Inflammatory macrophage treated with lipopolysaccharide for 1 hour (primary cell): Measurements from ENCODE around the gene HELQ.
A peak's percentile ranks its signal among the peaks of the same experiment; 100 is the strongest.
"Not testable (repeated sequence)": the region's sequence is repeated elsewhere in the genome, so short reads cannot be mapped to it uniquely, and the experiment has no call there.

Source experiments
- DNase-seq, 2 donors: peaks; one replicate each; pipeline ENCODE4 v3.0.0-alpha.2; 2020 to 2022

The HELQ gene

GRCh38 chr4:83455281-83456183, at the start of gene HELQ, which contains the start of gene MRPS18C:
Gene HELQ (minus strand): TSS chr4:83455823. CDS start chr4:83455693, 130 bp downstream.
Gene MRPS18C (plus strand): TSS chr4:83456058. CDS start chr4:83456078, 20 bp downstream.
- peak; percentile 97 to 98 for DNase-seq

DNA sequence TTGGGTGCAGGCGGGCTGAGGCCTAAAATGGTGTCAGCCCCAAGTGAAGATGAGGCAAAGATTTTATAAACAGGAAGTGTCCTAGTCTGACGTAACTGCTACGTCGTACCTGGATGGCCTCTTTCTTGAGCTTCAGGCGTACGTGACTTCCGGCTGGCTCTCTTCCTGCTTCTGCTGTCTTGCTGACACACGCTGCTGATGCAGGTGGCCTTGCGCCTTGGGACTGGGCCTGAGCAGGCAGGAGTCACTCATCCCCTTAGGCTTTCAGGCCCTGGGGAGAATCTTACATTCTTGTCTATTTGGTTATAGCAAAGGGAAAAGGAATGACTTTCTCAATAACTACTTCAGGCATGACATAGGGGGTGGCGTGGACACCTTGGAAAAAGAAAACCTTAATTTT, 49.4 kb upstream of the HELQ start:
- DNase-seq: no peak

DNA sequence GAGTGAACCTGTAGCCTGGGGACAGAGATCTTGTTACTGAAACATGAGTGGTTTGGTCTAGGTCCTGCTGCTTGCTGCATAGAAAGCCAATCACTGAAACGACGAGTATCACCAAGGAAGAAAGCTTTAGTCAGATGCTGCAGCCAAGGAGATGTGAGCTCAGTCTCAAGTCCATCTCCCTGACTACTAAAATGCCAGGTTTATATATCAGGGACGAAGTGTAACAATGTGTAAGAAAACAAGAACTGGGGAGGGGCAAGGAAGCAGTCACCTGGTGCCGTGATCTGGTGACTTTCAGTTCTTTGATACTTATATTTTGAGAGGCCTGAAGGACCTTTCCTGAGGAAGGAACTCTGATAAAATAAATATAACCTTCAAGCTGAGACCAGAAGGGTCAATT, 48.9 kb upstream of the HELQ start:
- DNase-seq: no peak

- DNase-seq: no peak
Observed at GRCh38 chr4:83503974-83504373, 48.4 kb upstream of the HELQ start.

DNA sequence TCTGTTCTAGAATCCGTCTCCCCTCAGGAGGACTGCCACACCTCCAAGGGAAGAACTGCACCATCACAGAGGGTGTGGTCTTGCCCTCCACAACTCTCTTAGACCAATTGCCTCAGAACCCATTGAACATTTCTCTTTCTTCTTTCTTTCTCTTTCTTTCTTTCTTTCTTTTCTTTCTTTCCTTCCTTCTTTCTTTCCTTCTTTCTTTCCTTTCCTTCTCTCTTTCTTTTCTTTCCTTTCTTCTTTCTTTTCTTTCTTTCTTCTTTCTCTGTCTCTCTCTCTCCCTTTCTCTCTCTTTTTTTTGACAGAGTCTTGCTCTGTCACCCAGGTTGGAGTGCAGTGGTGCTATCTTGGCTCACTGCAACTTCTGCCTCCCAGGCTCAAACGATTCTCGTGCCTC, 46.0 kb upstream of the HELQ start:
- DNase-seq: not testable (repeated sequence)

DNA sequence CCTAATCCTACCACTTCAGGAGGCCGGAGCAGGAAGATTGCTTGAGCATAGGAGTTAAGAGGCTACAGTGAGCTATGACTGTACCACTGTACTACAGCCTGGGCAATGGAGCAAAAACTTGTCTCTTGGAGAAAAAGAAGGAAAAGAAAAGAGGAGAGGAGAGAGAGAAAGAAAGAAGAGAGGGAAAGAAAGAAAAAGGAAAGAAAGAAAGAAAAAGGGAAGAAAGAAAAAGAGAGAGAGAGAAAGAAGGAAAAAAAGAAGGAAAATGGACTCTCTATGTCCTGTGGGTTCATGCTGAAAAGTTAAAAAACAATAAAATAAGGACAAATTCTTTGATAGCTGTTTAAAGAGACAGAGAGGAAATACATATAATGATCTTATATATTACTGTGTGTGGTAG, 42.6 kb upstream of the HELQ start:
- no peak for DNase-seq

DNA sequence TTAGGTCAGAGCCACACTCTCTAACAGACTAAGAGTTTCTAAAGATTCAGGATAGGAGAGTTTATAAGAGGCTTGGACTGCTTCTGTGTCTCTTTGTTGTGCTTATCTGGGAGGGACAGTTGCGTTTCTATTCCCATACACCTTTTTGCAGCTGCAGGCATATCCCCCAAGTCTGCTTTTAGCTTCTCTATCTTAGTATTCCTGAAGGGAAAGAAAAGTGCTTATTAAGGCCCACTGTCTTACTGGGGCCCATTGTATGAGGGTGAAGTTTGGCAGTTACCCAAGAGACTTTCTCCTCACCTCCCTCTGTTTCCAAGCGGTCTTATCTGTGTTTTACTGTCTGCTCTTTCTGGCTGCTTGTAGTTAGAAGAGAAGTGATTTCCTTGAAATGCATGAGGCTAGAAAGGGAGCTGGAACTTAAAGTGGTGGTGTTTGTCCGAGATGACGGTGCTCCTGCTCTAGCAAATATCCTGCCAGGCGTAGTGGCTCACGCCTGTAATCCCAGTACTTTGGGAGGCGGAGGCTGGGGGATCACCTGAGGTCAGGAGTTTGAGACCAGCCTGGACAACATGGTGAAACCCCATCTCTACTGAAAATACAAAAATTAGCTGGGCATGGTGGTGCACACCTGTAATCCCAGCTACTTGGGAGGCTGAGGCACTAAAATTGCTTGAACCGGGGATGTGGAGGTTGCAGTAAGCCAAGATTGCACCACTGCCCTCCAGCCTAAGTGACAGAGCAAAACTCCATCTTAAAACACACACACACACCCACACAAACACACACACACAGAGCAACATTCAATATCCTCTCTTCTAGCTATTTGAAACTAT, 40.7 kb upstream of the HELQ start:
- not testable (repeated sequence) for DNase-seq

DNA sequence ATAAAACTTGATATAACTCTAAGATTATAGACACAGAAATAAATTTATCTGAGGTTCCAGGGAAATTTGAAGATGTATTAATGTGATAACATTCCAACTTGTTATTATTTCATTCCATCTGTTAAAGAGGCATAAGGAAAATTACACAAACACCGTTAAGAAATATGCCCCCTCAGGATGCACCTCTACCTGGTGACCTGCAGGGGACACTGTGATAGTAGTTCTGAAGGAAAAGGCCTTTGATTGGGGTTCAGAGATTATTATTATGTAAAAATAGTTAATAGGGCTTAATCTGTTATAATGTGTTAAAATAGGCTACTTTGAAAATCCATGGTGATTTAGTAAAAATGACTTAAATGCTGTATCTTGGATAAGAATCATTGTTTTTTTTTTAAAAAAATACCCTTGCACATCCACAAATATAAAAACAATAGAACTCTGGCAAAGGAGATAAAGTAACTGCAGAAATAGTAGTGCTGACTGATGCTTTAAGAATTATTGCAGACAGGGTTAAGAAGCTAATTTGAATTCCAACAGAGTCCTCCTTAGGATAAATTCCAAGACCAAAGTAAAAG, 35.3 kb upstream of the HELQ start:
- peak; percentile 13 to 48 for DNase-seq

DNA sequence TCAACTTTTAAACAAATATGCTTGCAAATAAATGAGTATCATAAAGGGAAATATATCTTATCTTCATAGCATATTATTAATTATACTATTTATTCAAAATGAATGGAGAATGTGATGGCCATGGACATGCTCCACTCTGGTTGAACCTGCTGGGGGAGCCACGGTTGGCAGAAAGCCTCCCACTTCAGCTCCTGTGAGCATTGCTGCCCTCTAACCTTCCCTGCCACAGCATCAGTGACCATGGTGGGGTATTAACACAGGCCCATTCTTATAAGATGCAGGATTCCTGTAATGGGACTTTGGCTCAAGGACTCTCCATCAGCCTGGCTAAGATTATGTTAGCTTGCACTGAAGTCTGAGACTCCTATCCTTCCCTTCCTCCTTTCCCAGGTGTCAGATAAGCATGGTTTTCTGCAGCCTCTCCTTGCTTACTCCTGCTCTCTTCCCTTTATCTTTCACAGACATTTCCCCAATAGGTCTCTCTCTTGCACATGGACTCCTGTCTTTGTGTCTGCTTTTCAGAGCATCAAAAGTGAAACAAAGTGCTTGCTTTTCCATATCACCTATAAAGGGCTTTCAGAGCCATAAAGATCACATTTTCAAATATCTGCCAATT, 34.2 kb upstream of the HELQ start:
- no peak for DNase-seq

DNA sequence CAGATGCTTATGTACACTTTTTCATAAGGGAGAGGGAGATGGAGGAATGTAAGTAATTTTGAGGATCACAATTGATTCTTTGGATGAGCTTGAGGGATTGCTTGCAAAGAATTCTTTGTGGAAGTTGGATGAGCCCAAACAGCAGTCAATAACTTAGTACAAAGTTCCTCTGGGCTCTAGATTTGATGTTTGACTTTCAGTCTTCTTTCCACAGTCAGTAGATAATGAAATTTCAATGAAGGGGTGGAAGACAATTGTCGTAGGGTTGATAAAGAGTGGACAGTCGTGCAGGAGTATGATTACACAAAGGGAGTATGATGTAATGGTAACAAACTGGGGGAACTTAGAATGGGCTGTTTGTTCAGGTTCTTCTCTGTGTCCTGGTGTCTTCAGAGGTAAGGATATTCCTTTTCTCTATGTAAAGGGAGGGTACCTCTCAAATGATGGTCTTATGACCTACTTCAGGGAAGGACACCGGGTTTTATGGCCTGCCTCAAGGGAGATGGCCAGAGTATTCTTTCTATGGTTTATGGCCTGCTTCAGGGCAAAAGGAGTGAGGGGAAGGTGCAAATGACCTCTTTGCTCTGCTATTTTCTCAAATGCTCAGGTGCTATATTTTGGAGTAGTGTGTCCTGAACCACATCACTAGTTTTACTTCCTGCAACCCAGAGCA, 31.0 kb upstream of the HELQ start:
- no peak for DNase-seq

DNA sequence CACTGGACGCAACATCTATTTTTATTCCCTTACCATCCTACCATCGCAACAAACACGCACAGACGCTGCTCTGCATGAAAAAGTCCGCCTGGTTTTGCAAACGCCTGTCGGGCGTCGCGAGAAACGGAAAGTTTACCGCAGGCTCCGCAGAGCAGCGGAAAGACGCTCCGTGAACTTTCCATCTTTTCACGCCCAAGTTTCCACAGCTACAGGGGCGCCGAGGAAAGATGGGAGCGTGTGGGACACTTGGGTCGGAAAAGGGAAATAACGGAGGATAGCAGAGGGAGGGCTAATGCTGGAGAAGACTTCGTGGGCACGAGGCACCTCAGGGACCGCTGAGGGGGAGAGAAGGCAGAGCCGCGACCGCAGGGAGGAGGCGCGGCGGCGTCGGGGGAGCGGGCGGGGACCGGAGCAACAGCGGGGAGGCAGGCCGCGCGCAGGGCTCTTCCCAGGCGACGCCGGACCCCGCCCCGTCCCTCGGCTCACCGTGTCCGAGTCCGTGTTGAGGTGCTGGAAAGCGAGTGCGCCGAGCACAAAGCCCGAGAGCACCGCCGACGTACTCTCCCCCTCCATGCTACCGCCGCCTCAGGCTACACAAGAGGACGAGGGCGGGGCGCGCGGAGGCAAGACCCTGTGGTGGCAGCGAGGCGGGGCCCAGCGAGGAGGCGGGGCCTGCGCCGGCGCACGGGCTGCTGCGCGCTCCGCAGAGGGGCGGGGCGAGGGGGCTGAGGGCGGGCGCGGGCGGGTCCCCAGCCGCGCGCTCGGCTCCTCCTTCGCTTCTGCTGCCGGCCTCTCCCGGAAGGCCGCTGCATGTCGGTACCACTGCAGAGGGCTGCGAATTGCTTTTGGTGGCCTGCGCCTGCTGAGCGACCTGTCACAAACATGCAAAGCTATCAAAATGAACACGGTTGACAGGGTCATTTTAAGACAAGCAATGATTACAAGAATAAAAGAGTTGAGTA, 29.2 kb upstream of the HELQ start, which contains the start of gene ABRAXAS1:
TSS of gene ABRAXAS1 (minus strand) at position 601 of the 962 bp plus-strand sequence. CDS start at position 573, 28 bp downstream.
- DNase-seq: peak; percentile 84 to 93

DNA sequence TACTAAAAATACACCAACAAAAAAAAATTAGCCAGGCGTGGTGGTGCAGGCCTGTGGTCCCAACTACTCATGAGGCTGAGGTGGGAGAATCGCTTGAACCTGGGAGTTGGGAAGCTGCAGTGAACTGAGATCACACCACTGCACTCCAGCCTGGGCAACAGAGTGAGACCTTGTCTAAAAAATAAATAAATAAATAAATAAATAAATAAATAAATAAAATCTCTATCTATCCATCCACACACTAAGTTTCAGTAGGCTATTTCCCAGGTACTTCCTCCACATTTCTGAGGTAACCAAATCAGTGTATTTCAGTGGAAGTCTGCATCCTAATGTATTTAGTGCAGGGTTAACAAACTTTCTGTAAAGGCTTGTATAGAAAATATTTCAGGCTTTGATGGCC, 18.3 kb upstream of the HELQ start:
- DNase-seq: no peak

DNA sequence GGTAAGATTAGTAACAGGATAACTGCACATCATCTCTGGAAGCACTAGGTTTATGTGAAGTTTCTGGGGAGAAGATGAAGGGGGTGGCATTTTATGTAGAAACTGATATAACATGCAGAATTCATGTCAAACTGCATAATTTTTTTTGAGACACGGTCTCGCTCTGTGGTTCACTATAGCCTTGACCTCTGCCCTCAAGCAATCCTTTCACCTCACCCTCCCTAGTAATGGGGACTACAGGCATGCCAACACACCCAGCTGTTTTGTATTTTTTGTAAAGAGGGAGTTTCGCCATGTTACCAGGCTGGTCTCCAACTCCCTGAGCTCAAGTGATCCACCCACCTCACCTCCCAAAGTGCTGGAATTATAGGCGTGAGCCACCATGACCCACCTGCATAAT, 17.8 kb upstream of the HELQ start:
- DNase-seq: no peak

- DNase-seq: no peak
Observed at GRCh38 chr4:83456184-83456501, 520 bp upstream of the HELQ start.

- DNase-seq: no peak
Observed at GRCh38 chr4:83454686-83455085, 937 bp downstream of the HELQ start.

GRCh38 chr4:83449009-83449408, 6.6 kb downstream of the HELQ start:
- no peak for DNase-seq

DNA sequence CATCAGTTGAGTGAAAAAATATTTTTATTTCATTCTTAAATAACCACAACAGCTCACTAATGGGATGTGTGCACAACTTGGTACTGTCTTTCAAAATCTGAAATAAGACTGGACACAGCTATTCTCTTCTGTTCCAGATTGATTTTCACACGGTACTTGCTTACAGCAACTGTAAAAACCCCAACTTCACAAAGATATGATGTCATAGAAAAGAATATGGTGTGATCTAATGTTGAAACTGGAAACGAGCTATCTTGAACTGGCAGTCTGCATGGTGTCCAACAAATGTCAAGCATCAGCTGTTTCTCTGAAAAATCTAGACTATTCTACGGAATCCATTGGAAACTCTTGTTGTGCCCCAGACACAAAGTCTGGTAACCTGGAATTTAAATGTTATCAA, 14.7 kb downstream of the HELQ start:
- no peak for DNase-seq

DNA sequence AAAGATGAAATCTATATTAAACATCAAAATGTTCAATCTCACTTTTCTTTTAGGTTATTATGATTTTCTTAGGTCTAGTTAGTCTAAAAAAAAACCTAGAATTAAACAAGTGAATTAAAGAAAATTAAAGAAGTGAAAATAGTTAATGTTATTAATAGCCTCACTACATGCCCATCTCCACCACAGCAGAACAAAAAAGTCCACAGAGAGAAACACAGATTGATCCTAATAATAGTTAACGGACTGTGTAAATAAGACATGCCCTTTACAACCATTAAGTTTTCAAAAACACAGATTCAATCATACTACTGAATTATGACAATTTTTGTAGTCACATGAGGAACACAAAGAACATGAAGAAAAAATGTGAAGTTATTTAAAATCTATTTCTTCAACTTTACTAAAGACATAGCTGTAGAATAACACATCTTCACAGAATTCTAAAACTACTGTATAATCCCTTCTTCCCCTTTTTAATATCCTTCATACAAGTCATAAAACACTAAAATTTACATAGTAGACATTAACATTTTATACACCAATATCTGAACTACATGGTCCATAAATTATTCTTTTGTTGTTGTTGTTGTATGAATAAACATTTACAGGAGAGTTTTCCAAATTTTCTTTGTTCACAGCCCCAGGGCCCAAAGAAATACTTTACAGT, 15.3 kb downstream of the HELQ start:
- DNase-seq: no peak

DNA sequence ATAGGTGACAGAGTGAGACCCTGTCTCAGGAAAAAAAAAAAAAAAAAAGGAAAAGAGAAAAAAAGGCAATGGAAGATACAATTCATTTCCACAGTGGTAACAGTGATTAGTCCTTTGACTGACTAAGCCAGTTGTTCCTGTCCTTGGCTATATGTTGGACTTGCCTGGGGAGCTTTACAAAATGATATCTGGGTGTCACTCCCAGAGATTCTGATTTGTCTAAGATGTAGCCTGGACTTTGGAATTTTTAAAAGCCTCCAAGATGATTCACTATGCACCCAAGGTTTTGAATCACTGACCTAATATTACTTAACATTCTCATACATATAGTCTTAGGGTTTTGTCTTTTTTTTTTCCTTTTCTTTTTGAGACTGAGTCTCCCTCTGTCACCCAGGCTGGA, 16.9 kb downstream of the HELQ start:
- no peak for DNase-seq

GRCh38 chr4:83436680-83437079, 18.9 kb downstream of the HELQ start:
- DNase-seq: no peak

- DNase-seq: no peak
Observed at GRCh38 chr4:83431200-83431599, 24.4 kb downstream of the HELQ start.
